Measurements from ENCODE around the gene BRPF1. TPM values are rescaled to one million over a fixed set of nuclear protein-coding genes. Genes with fewer than 3 reads are reported as not detected.

Gene BRPF1
- total and polyA plus RNA-seq, 10 of the 15 experiments (the other 5 are each of a cell fraction or from before 2014, with no cell fraction given), result 1.2 to 25.3 (median 13.6) TPM

DNA sequence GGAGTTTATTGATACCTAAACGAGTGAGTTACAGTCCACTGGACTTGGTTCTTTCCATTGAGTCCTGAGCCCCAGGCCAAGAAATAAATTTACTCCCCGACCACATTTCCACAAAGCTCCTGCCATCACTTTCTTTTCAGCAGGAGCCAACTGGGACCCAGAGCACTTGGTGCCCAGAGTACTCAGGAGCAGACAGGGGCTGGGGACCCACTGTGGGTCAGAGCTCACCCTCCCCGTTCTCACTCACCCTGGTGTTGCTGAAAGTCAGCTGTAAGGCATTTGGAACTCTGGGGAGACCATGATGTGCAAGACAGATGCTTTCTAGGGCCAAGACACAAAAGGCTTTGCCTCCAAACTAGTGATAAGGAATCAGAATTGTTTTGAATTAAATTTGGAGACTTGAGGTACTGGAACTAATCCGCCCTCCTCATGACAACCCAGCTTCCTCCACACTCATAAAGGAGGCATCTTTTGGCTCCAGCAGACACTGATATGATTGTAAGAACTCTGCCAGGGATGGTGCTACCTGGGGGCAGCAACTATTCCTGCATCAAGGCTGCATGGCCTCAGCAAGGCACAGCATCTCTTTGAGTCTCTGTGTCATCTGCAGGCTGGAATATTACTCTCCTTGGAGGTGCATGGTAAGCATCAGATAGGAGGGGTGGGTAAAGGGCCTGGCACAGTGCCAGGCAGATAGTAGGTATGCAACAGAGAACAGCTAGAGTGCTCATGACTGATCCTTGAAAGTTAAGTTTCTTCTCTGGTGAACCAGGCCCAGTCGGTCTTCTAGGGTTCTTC lies 45.6 kb downstream of the BRPF1 start:
- intact Hi-C loops (cut with micrococcal nuclease; ENCODE audit: unreplicated experiment), result no loop called here
- ChIA-PET POLR2A (no interaction called here), RAD21 (ENCODE audit: unreplicated experiment) (no interaction called here), CTCF (interaction anchor here (1.1 to 2.1 kb wide), 2 partner anchors 13 to 273 kb away, joined by 6 to 8 read pairs; no protein-coding TSS in a partner anchor), SMC1A (ENCODE audit: uncharacterized antibody, unreplicated experiment) (interaction anchor here (1.5 kb wide), 1 partner anchor 49 kb away, joined by 3 read pairs; no protein-coding TSS in a partner anchor)
- no peak for DNase-seq (ENCODE audit: low read depth, low spot score)
- Histone ChIP-seq H3K4me2 (ENCODE audit: control insufficient read depth, insufficient read depth) (no peak overlapping the region), H4K20me1 (ENCODE audit: control insufficient read depth, insufficient read depth) (no peaks in the 10 kb centered on the region), H2AFZ (ENCODE audit: control insufficient read depth, low read depth, low read length) (no peak overlapping the region), H3K79me2 (ENCODE audit: control insufficient read depth, insufficient read depth, low read length) (no peaks in the 10 kb centered on the region), H3K36me3 (ENCODE audit: control insufficient read depth in 2 of 2, insufficient read depth in 2 of 2, low read length in 1 of 2) (0 out of 4 replicates have a peak, but pooled peaks cover 0 to under 1% of the 10 kb centered on the region in 2 experiments), H3K4me3 (no peak overlapping the region), H3K4me1 (ENCODE audit: control insufficient read depth, insufficient read depth, low read length) (peaks cover 31% of the 10 kb centered on the region), H3K27ac (ENCODE audit: control insufficient read depth, insufficient read depth) (no peak overlapping the region), H3K9ac (ENCODE audit: control insufficient read depth, insufficient read depth, low read length) (no peak overlapping the region), H3K9me3 (replicated peaks; ENCODE audit: control insufficient read depth, insufficient read depth, low read length) (no peaks in the 10 kb centered on the region), H3K27me3 (replicated peaks in 1 of 2; ENCODE audit: control insufficient read depth in 2 of 2, insufficient read depth in 2 of 2, low read length in 1 of 2) (peaks cover 0 to 2% of the 10 kb centered on the region in 2 experiments; a peak in 2 of 4 replicates)
- no peak for ATAC-seq
- in situ Hi-C loops (cut with MboI), result no loop called here
- no TSS peak for BruUV-seq (replicated peaks)
- no peak for TF ChIP-seq SREBF2 (IDR thresholded peaks at IDR 0.05; ENCODE audit: low read length)
- no peak for TF ChIP-seq EGR1 (IDR thresholded peaks at IDR 0.05; ENCODE audit: borderline replicate concordance in 1 of 2, low read depth in 2 of 2, low read length in 2 of 2)
- TF ChIP-seq ZNF24 (IDR thresholded peaks at IDR 0.05), result no peak
- no peak for TF ChIP-seq ZBED1 (IDR thresholded peaks at IDR 0.05; ENCODE audit: borderline replicate concordance)
- no peak for TF ChIP-seq ATF2 (IDR thresholded peaks at IDR 0.05; ENCODE audit: low read length)
- 52% methylated on average over 5 of the region's 5 CpGs for WGBS (ENCODE audit: insufficient coverage, insufficient replicate concordance, low lambda C conversion rate, missing lambda C conversion rate)
- FAIRE-seq, result no peak

Data from GM12878 (cell line).